A549 (cell line): ENCODE data around the gene FCRL3.

ENCODE experiments used
- CEBPB ChIP-seq, 2 experiments: fragments of >200 bp in 1 of 2; sonication (Bioruptor Twin) in 1 of 2; formaldehyde crosslinking in 1 of 2; IDR thresholded peaks; 2 replicates each; pipeline ENCODE4 v1.6.1; 2012 to 2016
- CTCF ChIP-seq: fragments of >200 bp; sonication (Bioruptor Twin); formaldehyde crosslinking; IDR thresholded peaks from 3 replicates; pipeline ENCODE4 v1.5.1; 2016
- PBX3 ChIP-seq: IDR thresholded peaks from 2 replicates; pipeline ENCODE4 v1.6.1; 2012
- POLR2A ChIP-seq: IDR thresholded peaks from 2 replicates; pipeline ENCODE4 v1.6.1; 2012; ENCODE audit warnings: mild to moderate bottlenecking, low read length
- ZFP36 ChIP-seq: fragments of 450-650 bp; IDR thresholded peaks from 2 replicates; pipeline ENCODE4 v1.6.1; 2014; ENCODE audit warnings: borderline replicate concordance; ENCODE audit not compliant: partially characterized antibody
- TF ChIP-seq, protein P1 (sequence below): IDR thresholded peaks from 2 replicates; pipeline ENCODE4 v1.6.1; 2012

DNA sequence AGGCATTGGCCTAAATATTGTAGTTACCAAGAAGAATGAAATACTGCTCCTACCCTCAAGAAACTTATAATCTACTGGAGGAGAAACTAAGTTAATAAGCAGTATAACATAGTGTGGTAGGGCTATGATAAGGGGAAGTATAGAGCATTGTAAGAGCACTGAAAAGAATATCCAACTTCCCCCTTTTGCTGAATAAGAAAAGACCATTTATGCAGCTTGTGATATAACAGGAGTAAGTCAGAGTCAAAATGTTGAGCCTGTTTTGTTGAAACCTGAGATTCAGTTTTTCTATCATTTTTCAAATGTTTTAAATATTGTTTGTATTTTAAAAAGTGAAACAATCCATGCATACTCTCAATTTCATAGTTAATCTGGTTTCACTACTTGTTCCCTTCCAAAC, 54.4 kb downstream of the FCRL3 start:
- no peak for TF ChIP-seq CEBPB (IDR thresholded peaks at IDR 0.05)
- TF ChIP-seq POLR2A = no peak
- TF ChIP-seq CTCF = no peak
- TF ChIP-seq ZFP36 = no peak
- no peak for TF ChIP-seq PBX3
- TF ChIP-seq, protein P1, sequence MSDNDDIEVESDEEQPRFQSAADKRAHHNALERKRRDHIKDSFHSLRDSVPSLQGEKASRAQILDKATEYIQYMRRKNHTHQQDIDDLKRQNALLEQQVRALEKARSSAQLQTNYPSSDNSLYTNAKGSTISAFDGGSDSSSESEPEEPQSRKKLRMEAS = no peak
